ENCODE measurements around the gene RNLS. TPM values are rescaled to one million over a fixed set of nuclear protein-coding genes. Genes with fewer than 3 reads are reported as not detected.

The RNLS gene
- polyA plus RNA-seq, 3 donors: 3.3 to 3.9 (median 3.7) TPM

- Histone ChIP-seq H3K36me3 (replicated peaks in 1 of 2; ENCODE audit: control insufficient read depth in 1 of 2, insufficient read depth in 2 of 2, low read length in 2 of 2) (no peaks in the 10 kb centered on the region), H3K27ac (ENCODE audit: low read depth in 1 of 2, low read length in 2 of 2) (no peak overlapping the region), H3K4me3 (replicated peaks in 1 of 3; ENCODE audit: low read depth in 2 of 3, low read length in 3 of 3) (no peak overlapping the region), H3K9me3 (replicated peaks in 1 of 2; ENCODE audit: control insufficient read depth in 1 of 2, insufficient read depth in 1 of 2, low read length in 2 of 2) (no peaks in the 10 kb centered on the region), H4K20me1 (ENCODE audit: insufficient read depth, low read length) (no peaks in the 10 kb centered on the region), H3K4me2 (replicated peaks; ENCODE audit: extremely low read depth, low read length, poor library complexity, severe bottlenecking) (no peak overlapping the region), H3K27me3 (ENCODE audit: control insufficient read depth in 2 of 2, insufficient read depth in 2 of 2, low read length in 2 of 2) (no peaks in the 10 kb centered on the region), H3K79me2 (ENCODE audit: insufficient read depth, low read length) (no peaks in the 10 kb centered on the region), H3K4me1 (ENCODE audit: control insufficient read depth in 1 of 2, insufficient read depth in 2 of 2, low read length in 2 of 2) (no peaks in the 10 kb centered on the region), H3K9ac (ENCODE audit: insufficient read depth, low read length, poor library complexity, severe bottlenecking) (no peak overlapping the region), H2AFZ (ENCODE audit: insufficient read depth, low read depth, low read length, poor library complexity, severe bottlenecking) (no peak overlapping the region)
- peaks cover 0 to 3% (median 2%) of the 10 kb centered on the region in 7 donors for H3K9me3 Mint-ChIP-seq
- H3K4me1 Mint-ChIP-seq: no peaks in the 10 kb centered on the region
- no peaks in the 10 kb centered on the region for H3K27me3 Mint-ChIP-seq (ENCODE audit: low read depth in 3 of 3)
- 100% methylated on average over 1 of the region's 8 CpGs for WGBS (ENCODE audit: insufficient coverage)
- intact Hi-C loops (cut with micrococcal nuclease): no loop called here
- H3K27ac Mint-ChIP-seq: no peak overlapping the region
- H3K36me3 Mint-ChIP-seq: no peaks in the 10 kb centered on the region
- TF ChIP-seq CTCF (IDR thresholded peaks at IDR 0.05): no peak
- H3K4me3 Mint-ChIP-seq: no peak overlapping the region
- DNase-seq: no peak
These were observed 210.9 kb downstream of the RNLS start for GRCh38 chr10:88372051-88372715.

- H3K4me1 Mint-ChIP-seq: no peaks in the 10 kb centered on the region
- no peak overlapping the region for H2AFZ ChIP-seq (ENCODE audit: insufficient read depth, low read depth, low read length, poor library complexity, severe bottlenecking)
- H3K4me3 ChIP-seq (replicated peaks in 1 of 3; ENCODE audit: low read depth in 2 of 3, low read length in 3 of 3): no peak overlapping the region
- H3K9me3 Mint-ChIP-seq: peaks cover 0 to 3% (median 2%) of the 10 kb centered on the region in 7 donors
- no peak overlapping the region for H3K27ac Mint-ChIP-seq
- H3K4me1 ChIP-seq (ENCODE audit: control insufficient read depth in 1 of 2, insufficient read depth in 2 of 2, low read length in 2 of 2): no peaks in the 10 kb centered on the region
- no CpG with 5 or more reads among the region's 2 CpGs for WGBS (ENCODE audit: insufficient coverage)
- no peaks in the 10 kb centered on the region for H3K79me2 ChIP-seq (ENCODE audit: insufficient read depth, low read length)
- intact Hi-C loops (cut with micrococcal nuclease): no loop called here
- TF ChIP-seq CTCF (IDR thresholded peaks at IDR 0.05): no peak
- no peak overlapping the region for H3K27ac ChIP-seq (ENCODE audit: low read depth in 1 of 2, low read length in 2 of 2)
- H3K27me3 ChIP-seq (ENCODE audit: control insufficient read depth in 2 of 2, insufficient read depth in 2 of 2, low read length in 2 of 2): no peaks in the 10 kb centered on the region
- no peaks in the 10 kb centered on the region for H3K36me3 ChIP-seq (replicated peaks in 1 of 2; ENCODE audit: control insufficient read depth in 1 of 2, insufficient read depth in 2 of 2, low read length in 2 of 2)
- H3K4me3 Mint-ChIP-seq: no peak overlapping the region
- no peaks in the 10 kb centered on the region for H3K36me3 Mint-ChIP-seq
- H3K9me3 ChIP-seq (replicated peaks in 1 of 2; ENCODE audit: control insufficient read depth in 1 of 2, insufficient read depth in 1 of 2, low read length in 2 of 2): no peaks in the 10 kb centered on the region
- no peak for DNase-seq
- H4K20me1 ChIP-seq (ENCODE audit: insufficient read depth, low read length): no peaks in the 10 kb centered on the region
- no peak overlapping the region for H3K9ac ChIP-seq (ENCODE audit: insufficient read depth, low read length, poor library complexity, severe bottlenecking)
- H3K4me2 ChIP-seq (replicated peaks; ENCODE audit: extremely low read depth, low read length, poor library complexity, severe bottlenecking): no peak overlapping the region
- no peaks in the 10 kb centered on the region for H3K27me3 Mint-ChIP-seq (ENCODE audit: low read depth in 3 of 3)
These were observed 212.4 kb downstream of the RNLS start for GRCh38 chr10:88370713-88371112.

Data from CD14-positive monocyte (primary cell).